Measurements from ENCODE around the gene FAM135A. TPM values are rescaled to one million over a fixed set of nuclear protein-coding genes. Genes with fewer than 3 reads are reported as not detected.

The FAM135A gene
- total and polyA plus RNA-seq, 2 of the 13 experiments (the other 11 are each of a cell fraction or from before 2014, with no cell fraction given) = 26.9 to 31.5 TPM

DNA sequence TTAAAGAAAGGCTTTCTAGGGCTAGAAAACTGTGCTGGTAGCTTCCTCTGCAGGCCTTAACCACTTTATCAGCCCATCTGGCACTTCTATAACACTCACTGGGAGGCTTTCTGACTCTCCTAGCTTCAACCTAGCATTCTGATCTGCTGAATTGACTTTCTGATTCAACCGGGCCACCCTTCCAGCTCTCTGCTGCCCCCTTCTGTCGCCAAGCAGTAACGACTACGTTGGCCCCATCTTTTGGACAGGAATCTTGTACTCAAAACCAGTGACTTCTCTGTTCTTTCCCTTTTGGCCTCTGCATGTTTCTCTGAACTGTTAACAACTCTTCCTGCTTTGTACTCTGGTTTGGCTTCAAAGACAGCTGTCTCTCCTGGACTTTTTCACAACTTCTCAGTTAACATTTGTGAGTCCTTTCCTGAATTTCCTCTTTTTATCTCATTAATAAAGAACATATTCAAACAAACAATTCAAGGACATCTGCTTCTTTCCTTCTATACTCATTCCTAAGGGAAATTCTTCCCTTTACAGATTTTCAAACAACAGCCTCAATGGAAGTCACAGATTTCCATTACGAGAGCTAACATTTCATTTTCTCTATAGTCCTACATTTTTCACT, 43.9 kb upstream of the FAM135A start:
- no TSS peak for BruUV-seq (replicated peaks)
- POLR2A ChIA-PET = interaction anchor here (0.8 to 1.6 kb wide), 2 partner anchors 30 to 44 kb away, joined by 3 to 6 read pairs; partner anchors contain the start of gene FAM135A
- intact Hi-C loops (cut with micrococcal nuclease; ENCODE audit: unreplicated experiment) = loop anchor here (1.0 to 2.0 kb wide), 4 partner anchors 34 to 643 kb away; no protein-coding TSS in a partner anchor
- Histone ChIP-seq H3K36me3 (replicated peaks in 1 of 2; ENCODE audit: control insufficient read depth in 1 of 2, insufficient read depth in 2 of 2, low read length in 2 of 2) (no peaks in the 10 kb centered on the region), H3K27me3 (ENCODE audit: control insufficient read depth in 1 of 2, insufficient read depth in 2 of 2, low read length in 2 of 2) (peaks cover 1 to 13% of the 10 kb centered on the region in 2 experiments; a peak in 2 of 5 replicates), H2AFZ (ENCODE audit: low read length) (no peak overlapping the region), H3K4me3 (replicated peaks in 1 of 3; ENCODE audit: insufficient read depth in 1 of 3, low read depth in 2 of 3, low read length in 3 of 3) (no peak overlapping the region), H4K20me1 (ENCODE audit: insufficient read depth, low read length) (no peaks in the 10 kb centered on the region), H3K9ac (ENCODE audit: insufficient read depth, low read depth, low read length) (no peak overlapping the region), H3K4me1 (ENCODE audit: insufficient read depth, low read length) (no peaks in the 10 kb centered on the region), H3K27ac (ENCODE audit: extremely low read length, insufficient read depth, low read length) (no peak overlapping the region), H3K79me2 (ENCODE audit: insufficient read depth, low read length) (no peaks in the 10 kb centered on the region), H3K9me3 (ENCODE audit: low read length) (no peaks in the 10 kb centered on the region), H3K4me2 (ENCODE audit: low read depth, low read length) (no peak overlapping the region)
- FAIRE-seq (peak; percentile 85), ATAC-seq (peak; percentile 87), DNase-seq (ENCODE audit: low spot score) (peak; percentile 41)
- CTCF ChIA-PET (ENCODE audit: low intra/inter-chr PET ratio, low total read pairs) = interaction anchor here (2.0 to 2.5 kb wide), 2 partner anchors 59 to 148 kb away, joined by 14 to 37 read pairs; no protein-coding TSS in a partner anchor
- in situ Hi-C loops (cut with HindIII; ENCODE audit: extremely low pct_ligation_motif_present, low pct_unique_long_range_greater_than_20kb) = loop anchor here (5.0 kb wide), 2 partner anchors 62 to 147 kb away; no protein-coding TSS in a partner anchor
- 9% methylated on average over 5 of the region's 5 CpGs for WGBS (ENCODE audit: low lambda C conversion rate)
- no peak for TF ChIP-seq ZNF672 (CRISPR knock-in tag; IDR thresholded peaks at IDR 0.05)
- TF ChIP-seq ZNF331 (CRISPR knock-in tag; IDR thresholded peaks at IDR 0.05) = no peak
- no peak for TF ChIP-seq RORA (CRISPR knock-in tag; IDR thresholded peaks at IDR 0.05)
- no peak for TF ChIP-seq SRSF4 (IDR thresholded peaks at IDR 0.05; ENCODE audit: low read depth, low read length, poor library complexity, severe bottlenecking)
- TF ChIP-seq MAFK (conservative IDR thresholded peaks at IDR 0.05 in 1 of 2, IDR thresholded peaks at IDR 0.05 in 1 of 2; ENCODE audit: low read length in 2 of 2) = peak; percentile 39 to 41; a peak in 2 of 4 replicates
- TF ChIP-seq FOXO1 (CRISPR knock-in tag; IDR thresholded peaks at IDR 0.05) = no peak
- TF ChIP-seq HOXD1 (CRISPR knock-in tag; IDR thresholded peaks at IDR 0.05) = no peak
- TF ChIP-seq HDAC2 (CRISPR knock-in tag; IDR thresholded peaks at IDR 0.05) = no peak
- TF ChIP-seq ATF1 (CRISPR knock-in tag; IDR thresholded peaks at IDR 0.05) = no peak
- no peak for TF ChIP-seq ZNF20 (CRISPR knock-in tag; IDR thresholded peaks at IDR 0.05)
- TF ChIP-seq BCL6 (CRISPR knock-in tag; IDR thresholded peaks at IDR 0.05) = no peak
- TF ChIP-seq ZBTB1 (CRISPR knock-in tag; IDR thresholded peaks at IDR 0.05; ENCODE audit: borderline replicate concordance) = no peak
- no peak for TF ChIP-seq KLF15 (CRISPR knock-in tag; IDR thresholded peaks at IDR 0.05; ENCODE audit: borderline replicate concordance)
- TF ChIP-seq ARHGAP35 (CRISPR knock-in tag; IDR thresholded peaks at IDR 0.05; ENCODE audit: borderline replicate concordance) = no peak
- TF ChIP-seq MAFF (IDR thresholded peaks at IDR 0.05; ENCODE audit: low read depth, low read length) = 0 out of 2 replicates have a peak, but pooled peaks have one; percentile 11
- TF ChIP-seq ZNF501 (CRISPR knock-in tag; IDR thresholded peaks at IDR 0.05) = no peak
- no peak for TF ChIP-seq ZNF510 (CRISPR knock-in tag; IDR thresholded peaks at IDR 0.05; ENCODE audit: low read depth)
- TF ChIP-seq PLRG1 (conservative IDR thresholded peaks at IDR 0.05) = no peak
- TF ChIP-seq, protein P1, sequence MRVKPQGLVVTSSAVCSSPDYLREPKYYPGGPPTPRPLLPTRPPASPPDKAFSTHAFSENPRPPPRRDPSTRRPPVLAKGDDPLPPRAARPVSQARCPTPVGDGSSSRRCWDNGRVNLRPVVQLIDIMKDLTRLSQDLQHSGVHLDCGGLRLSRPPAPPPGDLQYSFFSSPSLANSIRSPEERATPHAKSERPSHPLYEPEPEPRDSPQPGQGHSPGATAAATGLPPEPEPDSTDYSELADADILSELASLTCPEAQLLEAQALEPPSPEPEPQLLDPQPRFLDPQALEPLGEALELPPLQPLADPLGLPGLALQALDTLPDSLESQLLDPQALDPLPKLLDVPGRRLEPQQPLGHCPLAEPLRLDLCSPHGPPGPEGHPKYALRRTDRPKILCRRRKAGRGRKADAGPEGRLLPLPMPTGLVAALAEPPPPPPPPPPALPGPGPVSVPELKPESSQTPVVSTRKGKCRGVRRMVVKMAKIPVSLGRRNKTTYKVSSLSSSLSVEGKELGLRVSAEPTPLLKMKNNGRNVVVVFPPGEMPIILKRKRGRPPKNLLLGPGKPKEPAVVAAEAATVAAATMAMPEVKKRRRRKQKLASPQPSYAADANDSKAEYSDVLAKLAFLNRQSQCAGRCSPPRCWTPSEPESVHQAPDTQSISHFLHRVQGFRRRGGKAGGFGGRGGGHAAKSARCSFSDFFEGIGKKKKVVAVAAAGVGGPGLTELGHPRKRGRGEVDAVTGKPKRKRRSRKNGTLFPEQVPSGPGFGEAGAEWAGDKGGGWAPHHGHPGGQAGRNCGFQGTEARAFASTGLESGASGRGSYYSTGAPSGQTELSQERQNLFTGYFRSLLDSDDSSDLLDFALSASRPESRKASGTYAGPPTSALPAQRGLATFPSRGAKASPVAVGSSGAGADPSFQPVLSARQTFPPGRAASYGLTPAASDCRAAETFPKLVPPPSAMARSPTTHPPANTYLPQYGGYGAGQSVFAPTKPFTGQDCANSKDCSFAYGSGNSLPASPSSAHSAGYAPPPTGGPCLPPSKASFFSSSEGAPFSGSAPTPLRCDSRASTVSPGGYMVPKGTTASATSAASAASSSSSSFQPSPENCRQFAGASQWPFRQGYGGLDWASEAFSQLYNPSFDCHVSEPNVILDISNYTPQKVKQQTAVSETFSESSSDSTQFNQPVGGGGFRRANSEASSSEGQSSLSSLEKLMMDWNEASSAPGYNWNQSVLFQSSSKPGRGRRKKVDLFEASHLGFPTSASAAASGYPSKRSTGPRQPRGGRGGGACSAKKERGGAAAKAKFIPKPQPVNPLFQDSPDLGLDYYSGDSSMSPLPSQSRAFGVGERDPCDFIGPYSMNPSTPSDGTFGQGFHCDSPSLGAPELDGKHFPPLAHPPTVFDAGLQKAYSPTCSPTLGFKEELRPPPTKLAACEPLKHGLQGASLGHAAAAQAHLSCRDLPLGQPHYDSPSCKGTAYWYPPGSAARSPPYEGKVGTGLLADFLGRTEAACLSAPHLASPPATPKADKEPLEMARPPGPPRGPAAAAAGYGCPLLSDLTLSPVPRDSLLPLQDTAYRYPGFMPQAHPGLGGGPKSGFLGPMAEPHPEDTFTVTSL (CRISPR knock-in tag; IDR thresholded peaks at IDR 0.05; ENCODE audit: borderline replicate concordance) = no peak
